GM13976 (cell line): Measurements from ENCODE around the gene SLC7A9.

Experiments
- DNase-seq: peaks from one replicate; pipeline ENCODE4 v3.0.0; 2012; ENCODE audit warnings: low spot score
- CTCF ChIP-seq: IDR thresholded peaks from 2 replicates; pipeline ENCODE4 v1.5.1; 2012; ENCODE audit warnings: borderline replicate concordance, mild to moderate bottlenecking; ENCODE audit not compliant: insufficient read depth; ENCODE audit errors: extremely low read depth, missing control alignments, control extremely low read depth
- in situ Hi-C: fragments of 300-500 bp; cut with MboI; formaldehyde crosslinking; loops from one replicate; pipeline ENCODE4 v1.12.0; 2022; ENCODE audit warnings: low sequenced_read_pairs, mixed read lengths, inconsistent platforms; ENCODE audit not compliant: unreplicated experiment

SLC7A9 gene

DNA sequence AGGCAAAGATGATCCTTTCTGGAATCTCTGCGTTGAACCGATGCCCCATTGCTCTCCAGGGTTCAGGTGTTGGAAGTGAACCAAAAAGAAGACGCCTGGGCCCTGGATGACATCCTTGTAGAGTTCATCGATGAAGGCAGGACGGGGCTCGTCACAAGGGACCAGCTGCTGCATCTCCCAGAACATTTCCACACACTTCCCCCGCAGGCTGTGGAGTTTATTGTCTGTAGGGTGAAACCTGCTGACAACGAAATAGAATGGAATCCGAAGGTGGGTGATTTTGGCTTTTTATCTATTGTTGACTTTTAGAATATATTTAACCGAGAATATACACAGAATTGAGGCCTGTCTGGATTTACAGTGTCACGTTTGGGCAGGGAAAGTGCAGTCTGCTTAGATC lies 58.4 kb downstream of the SLC7A9 start:
- no peak for DNase-seq
- in situ Hi-C loops = no loop called here
- TF ChIP-seq CTCF = no peak

- TF ChIP-seq CTCF = no peak
- no peak for DNase-seq
- in situ Hi-C loops = no loop called here
Observed at GRCh38 chr19:32810452-32810851, 59.1 kb downstream of the SLC7A9 start.

DNA sequence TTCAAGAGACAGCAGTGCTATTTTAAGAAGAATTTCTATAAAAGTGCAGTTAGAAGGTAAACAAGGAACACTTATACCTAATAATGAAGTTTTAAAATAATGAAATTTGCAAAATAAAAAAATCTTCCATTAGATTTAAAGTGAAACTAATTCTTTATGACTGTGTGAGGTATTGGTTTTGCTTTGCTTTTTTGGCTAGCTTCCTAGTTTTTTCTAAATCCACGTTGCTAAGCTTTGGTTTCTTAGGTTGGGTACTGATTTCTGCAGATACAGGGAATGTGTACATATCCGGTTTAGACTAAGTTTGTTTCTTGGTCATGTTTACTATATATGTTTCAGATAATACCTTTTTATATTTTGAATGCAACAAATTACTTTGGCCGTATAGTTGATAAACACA lies 59.8 kb downstream of the SLC7A9 start:
- in situ Hi-C loops = no loop called here

GRCh38 chr19:32809254-32809653 lies 60.3 kb downstream of the SLC7A9 start:
- DNase-seq = no peak
- TF ChIP-seq CTCF = no peak
- in situ Hi-C loops = no loop called here

More for the DNA sequence above, 59.8 kb downstream of the SLC7A9 start:
- no peak for TF ChIP-seq CTCF
- DNase-seq = no peak

DNA sequence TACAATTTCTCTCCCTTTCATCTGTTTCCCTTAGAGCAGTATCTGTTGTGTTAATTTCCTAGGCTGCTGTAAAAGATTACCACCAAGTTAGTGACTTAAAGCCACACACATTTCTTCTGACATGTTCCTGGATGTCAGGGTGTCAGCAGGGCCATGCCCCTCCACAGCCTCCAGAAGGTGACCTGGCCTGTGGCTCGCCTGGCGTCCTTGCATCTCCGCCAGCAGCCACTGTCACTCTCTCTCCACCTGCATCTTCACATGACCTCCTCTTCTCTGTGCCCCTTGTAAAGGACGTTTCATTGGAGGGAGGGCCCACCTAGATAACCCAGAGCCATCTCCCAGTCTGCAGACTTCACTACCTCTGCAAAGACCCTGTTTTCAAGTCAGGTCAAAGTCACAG lies 61.3 kb downstream of the SLC7A9 start:
- in situ Hi-C loops = no loop called here
- no peak for TF ChIP-seq CTCF
- DNase-seq = no peak

GRCh38 chr19:32802840-32803239 lies 66.7 kb downstream of the SLC7A9 start:
- no peak for DNase-seq
- in situ Hi-C loops = no loop called here

More at GRCh38 chr19:32802840-32803239, 66.7 kb downstream of the SLC7A9 start:
- no peak for TF ChIP-seq CTCF
